Adrenal gland (tissue), 5 donors: ENCODE measurements around the gene LPCAT1.

ENCODE experiments used
- POLR2A ChIP-seq, 2 donors: fragments of 450-650 bp; IDR thresholded peaks; one replicate each; pipeline ENCODE4 v1.6.1; 2017; ENCODE audit warnings: antibody characterized with exemption in 2 of 2, mild to moderate bottlenecking in 2 of 2, moderate library complexity in 1 of 2
- TF ChIP-seq, protein P1 (sequence below), 6 experiments: fragments of 450-650 bp in 4 of 6; fragments of 200-600 bp in 2 of 6; sonication (generic) in 1 of 6; IDR thresholded peaks; 1 replicate in 5 of 6; 2 replicates in 1 of 6; pipeline versions ENCODE4 v1.5.1 to v1.8.0; 2016 to 2021; ENCODE audit warnings: antibody characterized with exemption in 6 of 6, mild to moderate bottlenecking in 2 of 6, moderate library complexity in 1 of 6
- donor health status: DM: no; HTN: no; CAD: no.

- no peak for TF ChIP-seq POLR2A (IDR thresholded peaks at IDR 0.05)
- TF ChIP-seq, protein P1, sequence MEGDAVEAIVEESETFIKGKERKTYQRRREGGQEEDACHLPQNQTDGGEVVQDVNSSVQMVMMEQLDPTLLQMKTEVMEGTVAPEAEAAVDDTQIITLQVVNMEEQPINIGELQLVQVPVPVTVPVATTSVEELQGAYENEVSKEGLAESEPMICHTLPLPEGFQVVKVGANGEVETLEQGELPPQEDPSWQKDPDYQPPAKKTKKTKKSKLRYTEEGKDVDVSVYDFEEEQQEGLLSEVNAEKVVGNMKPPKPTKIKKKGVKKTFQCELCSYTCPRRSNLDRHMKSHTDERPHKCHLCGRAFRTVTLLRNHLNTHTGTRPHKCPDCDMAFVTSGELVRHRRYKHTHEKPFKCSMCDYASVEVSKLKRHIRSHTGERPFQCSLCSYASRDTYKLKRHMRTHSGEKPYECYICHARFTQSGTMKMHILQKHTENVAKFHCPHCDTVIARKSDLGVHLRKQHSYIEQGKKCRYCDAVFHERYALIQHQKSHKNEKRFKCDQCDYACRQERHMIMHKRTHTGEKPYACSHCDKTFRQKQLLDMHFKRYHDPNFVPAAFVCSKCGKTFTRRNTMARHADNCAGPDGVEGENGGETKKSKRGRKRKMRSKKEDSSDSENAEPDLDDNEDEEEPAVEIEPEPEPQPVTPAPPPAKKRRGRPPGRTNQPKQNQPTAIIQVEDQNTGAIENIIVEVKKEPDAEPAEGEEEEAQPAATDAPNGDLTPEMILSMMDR (IDR thresholded peaks at IDR 0.05) = no peak
Measured at GRCh38 chr5:1568201-1568979, 44.6 kb upstream of the LPCAT1 start.
